ENCODE data around the gene URM1.

The URM1 gene

GRCh38 chr9:128349772-128350171 lies 21.4 kb upstream of the URM1 start:
- no peak for DNase-seq

GRCh38 chr9:128355451-128355850 lies 15.7 kb upstream of the URM1 start:
- no peak for DNase-seq

GRCh38 chr9:128358090-128358489 lies 13.1 kb upstream of the URM1 start:
- no peak for DNase-seq

GRCh38 chr9:128358861-128359260 lies 12.3 kb upstream of the URM1 start:
- no peak for DNase-seq

GRCh38 chr9:128360826-128361225 lies 10.3 kb upstream of the URM1 start:
- DNase-seq: no peak

GRCh38 chr9:128361296-128361985 lies 9.7 kb upstream of the URM1 start:
- no peak for DNase-seq

- peak; percentile 83 for DNase-seq
Observed at GRCh38 chr9:128361986-128362646, 9.1 kb upstream of the URM1 start.

- DNase-seq: no peak
Observed at GRCh38 chr9:128362774-128363173, 8.4 kb upstream of the URM1 start.

- DNase-seq: no peak
Observed at GRCh38 chr9:128365525-128365924, 5.6 kb upstream of the URM1 start.

- DNase-seq: no peak
Observed at GRCh38 chr9:128369024-128369706, 2.0 kb upstream of the URM1 start.

- DNase-seq: no peak
Observed at GRCh38 chr9:128370367-128370751, 815 bp upstream of the URM1 start.

GRCh38 chr9:128371630-128372117 lies 500 bp downstream of the URM1 start:
- DNase-seq: no peak

GRCh38 chr9:128372188-128372641 lies 1.0 kb downstream of the URM1 start:
- no peak for DNase-seq

- DNase-seq: no peak
Observed at GRCh38 chr9:128372784-128373183, 1.6 kb downstream of the URM1 start.

GRCh38 chr9:128374221-128374675 lies 3.1 kb downstream of the URM1 start:
- DNase-seq: no peak

GRCh38 chr9:128375865-128376264 lies 4.7 kb downstream of the URM1 start:
- no peak for DNase-seq

GRCh38 chr9:128382261-128382660 lies 11.1 kb downstream of the URM1 start:
- no peak for DNase-seq

- no peak for DNase-seq
Observed at GRCh38 chr9:128383007-128383753, 12.0 kb downstream of the URM1 start.

- no peak for DNase-seq
Observed at GRCh38 chr9:128383791-128384190, 12.6 kb downstream of the URM1 start.

- DNase-seq: no peak
Observed at GRCh38 chr9:128384801-128385495, 13.8 kb downstream of the URM1 start.

- no peak for DNase-seq
Observed at GRCh38 chr9:128385496-128386460, 14.6 kb downstream of the URM1 start.
